Body of pancreas (tissue), 4 donors: ENCODE data around the gene FNDC3B.

Source experiments
- POLR2A ChIP-seq, 3 donors: fragments of 450-650 bp; IDR thresholded peaks; one replicate each; pipeline ENCODE4 v1.6.1; 2016; ENCODE audit warnings: antibody characterized with exemption in 3 of 3, mild to moderate bottlenecking in 2 of 3
- TF ChIP-seq, protein P1 (sequence below), 7 experiments: fragments of 450-650 bp in 4 of 7; fragments of 200-600 bp in 3 of 7; sonication (generic) in 3 of 7; IDR thresholded peaks; one replicate each; pipeline ENCODE4 v1.5.1; 2016 to 2019; ENCODE audit warnings: antibody characterized with exemption in 7 of 7

DNA sequence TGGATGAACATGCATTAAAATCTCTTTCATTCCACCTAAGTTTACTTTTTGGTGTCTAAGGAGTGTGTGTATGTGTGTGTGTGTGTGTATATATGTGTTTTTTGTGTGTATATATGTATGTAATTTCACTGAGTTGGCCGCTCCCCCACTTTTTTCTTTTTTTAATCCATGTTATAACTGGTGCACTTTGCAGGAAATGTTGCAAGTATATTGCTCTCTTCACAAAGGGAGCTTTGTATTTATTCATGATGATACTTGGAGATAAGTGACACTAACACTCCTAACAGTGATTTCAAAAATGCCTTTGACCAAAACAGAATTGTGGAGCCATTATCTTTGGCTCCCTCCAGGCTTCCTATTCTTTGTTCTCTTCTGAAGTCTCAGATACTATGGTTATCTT is 95.8 kb downstream of the FNDC3B start:
- TF ChIP-seq, protein P1, sequence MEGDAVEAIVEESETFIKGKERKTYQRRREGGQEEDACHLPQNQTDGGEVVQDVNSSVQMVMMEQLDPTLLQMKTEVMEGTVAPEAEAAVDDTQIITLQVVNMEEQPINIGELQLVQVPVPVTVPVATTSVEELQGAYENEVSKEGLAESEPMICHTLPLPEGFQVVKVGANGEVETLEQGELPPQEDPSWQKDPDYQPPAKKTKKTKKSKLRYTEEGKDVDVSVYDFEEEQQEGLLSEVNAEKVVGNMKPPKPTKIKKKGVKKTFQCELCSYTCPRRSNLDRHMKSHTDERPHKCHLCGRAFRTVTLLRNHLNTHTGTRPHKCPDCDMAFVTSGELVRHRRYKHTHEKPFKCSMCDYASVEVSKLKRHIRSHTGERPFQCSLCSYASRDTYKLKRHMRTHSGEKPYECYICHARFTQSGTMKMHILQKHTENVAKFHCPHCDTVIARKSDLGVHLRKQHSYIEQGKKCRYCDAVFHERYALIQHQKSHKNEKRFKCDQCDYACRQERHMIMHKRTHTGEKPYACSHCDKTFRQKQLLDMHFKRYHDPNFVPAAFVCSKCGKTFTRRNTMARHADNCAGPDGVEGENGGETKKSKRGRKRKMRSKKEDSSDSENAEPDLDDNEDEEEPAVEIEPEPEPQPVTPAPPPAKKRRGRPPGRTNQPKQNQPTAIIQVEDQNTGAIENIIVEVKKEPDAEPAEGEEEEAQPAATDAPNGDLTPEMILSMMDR (IDR thresholded peaks at IDR 0.05), result no peak
- TF ChIP-seq POLR2A (IDR thresholded peaks at IDR 0.05), result no peak
